ENCODE measurements around the gene AP3B1.

The AP3B1 gene

DNA sequence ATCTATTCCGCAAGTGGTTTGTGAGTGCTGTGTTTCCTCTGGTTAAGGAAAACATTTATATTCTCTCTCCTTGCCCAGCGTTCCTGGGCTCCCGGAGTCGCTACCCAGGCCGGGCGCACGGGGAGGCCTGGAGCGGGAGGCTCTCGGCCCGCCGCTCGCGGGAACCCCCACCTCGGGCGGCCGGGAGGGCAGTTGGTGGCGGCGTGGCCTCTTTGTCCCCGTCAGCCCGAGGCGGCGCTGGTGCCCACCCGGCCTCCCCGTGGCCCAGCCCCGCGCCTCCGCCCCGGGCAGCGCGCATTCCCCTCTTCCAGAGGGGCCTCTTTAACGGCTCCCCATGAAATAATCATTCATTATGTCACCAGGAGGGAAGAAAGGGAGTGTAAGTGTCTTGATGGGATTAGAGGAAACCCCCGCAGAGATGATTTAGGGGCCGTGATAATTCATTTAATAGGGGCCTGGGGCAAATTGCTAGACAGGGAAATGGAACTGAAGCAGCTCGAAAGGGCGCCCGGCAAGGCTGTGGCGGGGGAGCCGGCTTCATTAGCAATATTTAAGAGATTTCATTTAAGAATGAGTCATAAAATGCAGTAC is 336.5 kb downstream of the AP3B1 start:
- no peak for DNase-seq

DNA sequence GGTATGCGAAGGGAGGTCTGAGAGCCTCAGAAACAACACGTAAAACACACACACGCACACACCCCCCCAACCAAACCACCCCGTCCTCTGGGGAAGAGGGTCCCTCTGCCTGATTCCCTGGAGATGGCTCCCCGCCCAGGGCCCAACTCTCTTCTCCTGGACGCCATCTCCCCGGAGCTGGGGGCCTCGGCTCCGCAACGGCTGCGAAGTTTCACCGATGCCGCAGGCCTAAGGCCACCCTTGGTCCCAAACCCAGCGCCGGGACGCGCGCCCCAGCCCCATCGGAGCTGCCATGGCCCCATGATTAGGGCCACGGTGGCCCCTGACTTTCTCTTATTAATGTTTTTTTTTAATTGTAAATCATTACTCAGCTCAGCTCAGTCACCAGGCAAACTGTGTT is 337.0 kb downstream of the AP3B1 start:
- DNase-seq = no peak

DNA sequence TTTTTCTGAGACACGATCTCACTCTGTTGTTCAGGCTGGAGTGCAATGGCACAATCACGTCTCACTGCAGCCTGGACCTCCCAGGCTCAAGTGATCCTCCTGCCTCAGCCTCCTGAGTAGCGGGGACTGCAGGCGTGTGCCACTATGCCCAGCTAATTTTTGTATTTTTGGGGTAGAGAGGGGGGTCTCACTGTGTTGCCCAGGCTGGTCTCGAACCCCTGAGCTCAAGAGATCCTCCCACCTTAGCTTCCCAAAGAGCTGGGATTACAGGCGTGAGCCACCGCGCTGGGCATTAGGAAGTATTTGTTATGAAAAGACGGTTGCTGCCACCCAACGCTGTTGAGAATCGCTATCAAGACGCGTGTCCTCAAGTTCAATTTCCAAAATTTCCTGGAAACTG is 337.4 kb downstream of the AP3B1 start:
- no peak for DNase-seq

DNA sequence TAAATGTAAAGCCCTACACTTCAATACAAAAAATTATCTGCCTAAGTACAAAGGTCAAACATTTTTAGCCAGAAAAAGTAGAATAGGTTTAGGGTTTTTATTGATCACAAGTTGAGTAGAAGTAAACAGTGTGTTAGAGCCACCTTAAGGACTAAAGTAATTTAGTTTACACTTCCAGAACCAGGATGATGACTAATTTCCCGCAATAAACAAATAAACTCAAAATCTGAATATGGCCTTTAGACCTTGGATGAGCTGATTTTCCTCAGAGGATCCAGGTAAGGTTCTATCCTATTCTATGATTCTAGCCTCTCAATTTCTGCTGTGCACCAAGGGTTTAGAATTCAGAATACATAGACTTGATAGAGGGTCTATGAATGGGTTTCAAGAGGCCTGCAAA is 338.9 kb downstream of the AP3B1 start:
- no peak for DNase-seq

DNA sequence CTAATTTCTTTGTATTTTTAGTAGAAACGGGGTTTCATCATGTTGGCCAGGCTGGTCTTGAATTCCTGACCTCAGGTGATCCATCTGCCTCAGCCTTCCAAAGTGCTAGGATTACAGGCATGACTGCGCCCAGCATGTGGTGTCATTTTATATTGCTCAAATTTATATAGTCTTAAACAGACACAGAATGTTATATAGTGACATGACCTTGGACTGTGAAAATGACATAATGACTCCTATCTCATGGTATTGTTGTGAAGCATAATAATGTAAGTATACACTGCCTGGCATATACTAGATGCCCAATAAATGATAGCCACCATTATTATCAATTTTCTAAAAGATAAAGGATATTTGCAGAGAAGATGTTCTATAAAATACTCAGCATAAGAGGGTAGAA is 341.1 kb downstream of the AP3B1 start:
- DNase-seq = no peak

DNA sequence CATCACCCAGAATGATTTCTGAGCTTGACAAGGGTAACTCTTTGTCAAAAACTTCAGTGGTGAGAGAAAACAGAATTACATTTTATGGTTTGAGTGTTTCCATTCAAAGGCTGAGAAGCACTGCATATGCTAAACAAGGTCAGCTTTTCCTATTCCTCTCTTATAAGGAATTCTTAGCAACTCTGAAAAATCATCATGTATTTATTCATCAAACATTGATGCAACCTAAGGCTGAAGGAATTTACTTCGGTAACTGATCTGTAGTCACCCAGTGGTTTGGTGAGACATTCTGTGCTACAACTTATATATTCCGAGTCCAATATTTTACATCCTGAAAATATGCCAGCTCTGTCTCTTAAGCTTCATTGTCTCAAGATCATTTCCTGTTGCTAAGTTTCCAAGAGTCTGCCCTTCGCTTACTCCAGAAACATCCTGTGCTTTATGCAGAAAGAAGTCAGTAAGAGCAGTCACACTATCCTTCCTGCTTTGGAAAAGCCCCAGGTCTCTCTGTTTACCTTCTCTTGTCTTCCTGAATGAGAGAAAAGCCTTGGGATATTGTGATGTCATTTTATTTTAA is 341.8 kb downstream of the AP3B1 start:
- DNase-seq = no peak
